Stimulated activated CD4-positive, alpha-beta T cell treated with anti-CD3 and anti-CD28 coated beads, Interleukin-15, amount 100 ng/mL, for 48 hours (primary cell): Measurements from ENCODE around the gene ASB8.

Experiments
- DNase-seq, 2 donors: peaks; one replicate each; pipeline ENCODE4 v3.0.0-alpha.2; 2020; ENCODE audit warnings: low read depth in 2 of 2

The ASB8 gene

GRCh38 chr12:48105867-48106680, 51.2 kb downstream of the ASB8 start, which contains the start of gene SENP1:
Gene SENP1, minus strand, starts transcription at chr12:48106079. Its CDS starts 4,607 bp downstream, at chr12:48101472.
- peak; percentile 83 to 86 for DNase-seq

- peak in 1 of 2 donors; percentile 21 for DNase-seq
Observed at GRCh38 chr12:48105321-48105866, 51.9 kb downstream of the ASB8 start.

- DNase-seq = no peak
Observed at GRCh38 chr12:48104531-48104930, 52.8 kb downstream of the ASB8 start.
